Umbilical cord (tissue), 2 donors: Measurements from ENCODE around the gene MCFD2. TPM values are rescaled to one million over a fixed set of nuclear protein-coding genes. Genes with fewer than 3 reads are reported as not detected.

ENCODE experiments used
- DNase-seq: peaks from one replicate; pipeline ENCODE4 v3.0.0-alpha.2; 2015; ENCODE audit warnings: low spot score
- total RNA-seq: library from RNA; depleted of rRNA; stranded (reverse); fragments of >200 nt; gene quantifications from one replicate; pipeline ENCODE4 v1.2.3, GENCODE V29; 2014; ENCODE audit warnings: low replicate concordance; ENCODE audit not compliant: insufficient read depth

The MCFD2 gene
- total RNA-seq, 1 donor from 2014 or later: 77.3 TPM

- peak; percentile 89 for DNase-seq
Measured at GRCh38 chr2:46873604-46874068, 42.0 kb downstream of the MCFD2 start.

- DNase-seq: no peak
Measured at GRCh38 chr2:46872902-46873603, 42.6 kb downstream of the MCFD2 start.

- no peak for DNase-seq
Measured at GRCh38 chr2:46871976-46872381, 43.6 kb downstream of the MCFD2 start.

- peak; percentile 51 for DNase-seq
Measured at GRCh38 chr2:46870051-46870839, 45.4 kb downstream of the MCFD2 start.

GRCh38 chr2:46869621-46870020 is 46.0 kb downstream of the MCFD2 start:
- DNase-seq: no peak

- no peak for DNase-seq
Measured at GRCh38 chr2:46866770-46867246, 48.8 kb downstream of the MCFD2 start.

- DNase-seq: no peak
Measured at GRCh38 chr2:46865181-46865970, 50.2 kb downstream of the MCFD2 start.

GRCh38 chr2:46863882-46864281 is 51.7 kb downstream of the MCFD2 start:
- DNase-seq: no peak

GRCh38 chr2:46862514-46862913 is 53.1 kb downstream of the MCFD2 start:
- peak; percentile 72 for DNase-seq

- DNase-seq: peak; percentile 45
Measured at GRCh38 chr2:46861916-46862315, 53.7 kb downstream of the MCFD2 start.

- DNase-seq: no peak
Measured at GRCh38 chr2:46859482-46859881, 56.1 kb downstream of the MCFD2 start.

GRCh38 chr2:46858702-46859090 is 56.9 kb downstream of the MCFD2 start:
- no peak for DNase-seq

GRCh38 chr2:46857871-46858701 is 57.5 kb downstream of the MCFD2 start:
- peak; percentile 31 for DNase-seq

GRCh38 chr2:46856336-46856735 is 59.3 kb downstream of the MCFD2 start:
- no peak for DNase-seq

- no peak for DNase-seq
Measured at GRCh38 chr2:46855805-46856204, 59.8 kb downstream of the MCFD2 start.

- DNase-seq: no peak
Measured at GRCh38 chr2:46854260-46854659, 61.3 kb downstream of the MCFD2 start.

GRCh38 chr2:46852598-46852997 is 63.0 kb downstream of the MCFD2 start:
- DNase-seq: no peak

- DNase-seq: no peak
Measured at GRCh38 chr2:46852124-46852523, 63.5 kb downstream of the MCFD2 start.
